H9 (cell line): ENCODE data around the gene CKMT2. TPM values are rescaled to one million over a fixed set of nuclear protein-coding genes. Genes with fewer than 3 reads are reported as not detected.

Experiments
- DNase-seq: peaks from one replicate; pipeline ENCODE4 v3.0.0-alpha.2; 2017
- H2AFZ ChIP-seq: one replicate; pipeline ENCODE4 v1.6.1; 2013; ENCODE audit warnings: mild to moderate bottlenecking, low read length, control low read depth, moderate library complexity
- H2AK5ac ChIP-seq: 2 replicates; pipeline ENCODE4 v1.6.1; 2013; ENCODE audit warnings: low read length, control low read depth, mixed read lengths; ENCODE audit not compliant: insufficient read length
- H2BK120ac ChIP-seq: one replicate; pipeline ENCODE4 v1.6.1; 2013; ENCODE audit warnings: low read depth, mild to moderate bottlenecking, low read length, control low read depth, inconsistent platforms; ENCODE audit not compliant: poor library complexity, severe bottlenecking
- H2BK12ac ChIP-seq: 2 replicates; pipeline ENCODE4 v1.6.1; 2013; ENCODE audit warnings: low read length, control low read depth, mixed read lengths, low read depth; ENCODE audit not compliant: insufficient read length
- H2BK15ac ChIP-seq: 2 replicates; pipeline ENCODE4 v1.6.1; 2013; ENCODE audit warnings: low read depth, low read length, control low read depth
- H2BK20ac ChIP-seq: one replicate; pipeline ENCODE4 v1.6.1; 2013; ENCODE audit warnings: low read depth, mild to moderate bottlenecking, low read length, control low read depth, inconsistent platforms; ENCODE audit not compliant: poor library complexity, severe bottlenecking
- H2BK5ac ChIP-seq: 2 replicates; pipeline ENCODE4 v1.6.1; 2013; ENCODE audit warnings: low read length, control low read depth, mixed read lengths; ENCODE audit not compliant: insufficient read length
- H3K14ac ChIP-seq: 2 replicates; pipeline ENCODE4 v1.6.1; 2013; ENCODE audit warnings: low read length, control low read depth; ENCODE audit not compliant: insufficient read depth
- H3K18ac ChIP-seq: 2 replicates; pipeline ENCODE4 v1.6.1; 2013; ENCODE audit warnings: low read depth, mild to moderate bottlenecking, mixed read lengths, low read length, control low read depth; ENCODE audit not compliant: insufficient read length
- H3K23ac ChIP-seq: 2 replicates; pipeline ENCODE4 v1.6.1; 2013; ENCODE audit warnings: low read length, control low read depth, mixed read lengths, low read depth; ENCODE audit not compliant: insufficient read length
- H3K23me2 ChIP-seq: 2 replicates; pipeline ENCODE4 v1.6.1; 2013; ENCODE audit warnings: low read depth, mild to moderate bottlenecking, mixed read lengths, low read length, control low read depth; ENCODE audit not compliant: insufficient read length, poor library complexity, severe bottlenecking
- H3K27ac ChIP-seq: 2 replicates; pipeline ENCODE4 v1.5.1; 2013; ENCODE audit warnings: low read length, control low read depth, mixed read lengths, low read depth; ENCODE audit not compliant: insufficient read length
- H3K27me3 ChIP-seq: 2 replicates; pipeline ENCODE4 v1.6.1; 2013; ENCODE audit warnings: low read length, control low read depth, inconsistent platforms; ENCODE audit not compliant: insufficient read depth
- H3K4ac ChIP-seq: 2 replicates; pipeline ENCODE4 v1.6.1; 2013; ENCODE audit warnings: low read depth, mild to moderate bottlenecking, control low read depth, inconsistent platforms, low read length, moderate library complexity
- H3K4me1 ChIP-seq: 2 replicates; pipeline ENCODE4 v1.6.1; 2013; ENCODE audit warnings: low read length, control low read depth, inconsistent platforms; ENCODE audit not compliant: insufficient read depth
- H3K4me2 ChIP-seq: 2 replicates; pipeline ENCODE4 v1.6.1; 2013; ENCODE audit warnings: low read length, control low read depth, mixed read lengths; ENCODE audit not compliant: insufficient read length, insufficient read depth
- H3K56ac ChIP-seq: 2 replicates; pipeline ENCODE4 v1.6.1; 2013; ENCODE audit warnings: low read depth, mild to moderate bottlenecking, mixed read lengths, low read length, control low read depth; ENCODE audit not compliant: insufficient read length
- H3K79me1 ChIP-seq: 2 replicates; pipeline ENCODE4 v1.6.1; 2013; ENCODE audit warnings: low read depth, mild to moderate bottlenecking, moderate library complexity, low read length, control low read depth, inconsistent platforms; ENCODE audit not compliant: insufficient read depth, poor library complexity, severe bottlenecking
- H3K79me2 ChIP-seq: 2 replicates; pipeline ENCODE4 v1.6.1; 2013; ENCODE audit warnings: low read length, control low read depth, inconsistent platforms; ENCODE audit not compliant: insufficient read depth
- H3K9ac ChIP-seq: 2 replicates; pipeline ENCODE4 v1.6.1; 2013; ENCODE audit warnings: low read length, control low read depth, mixed read lengths; ENCODE audit not compliant: insufficient read length; ENCODE audit errors: extremely low read depth
- H3K9me3 ChIP-seq: one replicate; pipeline ENCODE4 v1.6.1; 2013; ENCODE audit warnings: low read depth, low read length, inconsistent platforms; ENCODE audit not compliant: control insufficient read depth
- H3T11ph ChIP-seq: one replicate; pipeline ENCODE4 v1.6.1; 2013; ENCODE audit warnings: mild to moderate bottlenecking, low read length, control low read depth, inconsistent platforms
- H4K20me1 ChIP-seq: one replicate; pipeline ENCODE4 v1.6.1; 2013; ENCODE audit not compliant: control insufficient read depth, insufficient read length, insufficient read depth
- H4K5ac ChIP-seq: 2 replicates; pipeline ENCODE4 v1.6.1; 2013; ENCODE audit warnings: low read depth, mild to moderate bottlenecking, mixed read lengths, low read length, control low read depth; ENCODE audit not compliant: insufficient read length
- H4K8ac ChIP-seq: replicated peaks from 2 replicates; pipeline ENCODE4 v1.6.1; 2013; ENCODE audit warnings: low read length, control low read depth, mixed read lengths, low read depth; ENCODE audit not compliant: insufficient read length
- H4K91ac ChIP-seq: 2 replicates; pipeline ENCODE4 v1.6.1; 2013; ENCODE audit warnings: low read depth, mild to moderate bottlenecking, moderate library complexity, mixed read lengths, low read length, control low read depth; ENCODE audit not compliant: insufficient read length
- H3K27ac Mint-ChIP-seq, 3 experiments: 2 replicates in 2 of 3; 3 replicates in 1 of 3; pipeline ENCODE4 v1.8.0; 2020 to 2021; ENCODE audit warnings: mixed read lengths in 3 of 3, mild to moderate bottlenecking in 1 of 3, moderate library complexity in 1 of 3
- H3K27me3 Mint-ChIP-seq: 2 replicates; pipeline ENCODE4 v1.8.0; 2021; ENCODE audit warnings: low read depth, mild to moderate bottlenecking, moderate library complexity, mixed read lengths
- H3K36me3 Mint-ChIP-seq, 3 experiments: 2 replicates in 2 of 3; 3 replicates in 1 of 3; pipeline ENCODE4 v1.8.0; 2020 to 2021; ENCODE audit warnings: low read depth in 3 of 3, mixed read lengths in 3 of 3; ENCODE audit not compliant: insufficient read depth in 1 of 3
- H3K4me1 Mint-ChIP-seq, 2 experiments: 2 replicates each; pipeline ENCODE4 v1.8.0; 2020; ENCODE audit warnings: mixed read lengths in 2 of 2
- H3K4me3 Mint-ChIP-seq, 2 experiments: 2 replicates in 1 of 2; 3 replicates in 1 of 2; pipeline ENCODE4 v1.8.0; 2020 to 2021; ENCODE audit warnings: mild to moderate bottlenecking in 2 of 2, mixed read lengths in 2 of 2, moderate library complexity in 1 of 2
- H3K9me3 Mint-ChIP-seq, 2 experiments: 2 replicates in 1 of 2; 3 replicates in 1 of 2; pipeline ENCODE4 v1.8.0; 2020; ENCODE audit warnings: mild to moderate bottlenecking in 2 of 2, mixed read lengths in 2 of 2, moderate library complexity in 1 of 2
- CTCF ChIP-seq: fragments of 200-600 bp; sonication (generic); conservative IDR thresholded peaks from 3 replicates; pipeline ENCODE4 v1.8.0; 2021; ENCODE audit warnings: antibody characterized with exemption, mild to moderate bottlenecking
- WGBS: extraction: QIAGEN DNeasy Blood & Tissue Kit; methylation state at CpG from one replicate; pipeline ENCODE4 v1.1.7; 2013; ENCODE audit warnings: missing lambda C conversion rate, low lambda C conversion rate, mixed read lengths; ENCODE audit not compliant: insufficient read length; ENCODE audit errors: extremely low coverage; 5-methylcytosine and 5-hydroxymethylcytosine counted together
- total RNA-seq: library from RNA; stranded (reverse); gene quantifications from 2 replicates; pipeline ENCODE4 v1.2.1, GENCODE V29; 2021

CKMT2 gene
- total RNA-seq, 1 experiment from 2014 or later = 1.8 TPM

GRCh38 chr5:81207009-81207408 is 26.1 kb upstream of the CKMT2 start:
- H3K23me2 ChIP-seq = no peaks in the 10 kb centered on the region
- H3K18ac ChIP-seq = no peak overlapping the region
- no peaks in the 10 kb centered on the region for H4K20me1 ChIP-seq
- H2BK120ac ChIP-seq = no peak overlapping the region
- no peak overlapping the region; a peak in 1 of 7 replicates for H3K27ac Mint-ChIP-seq
- no peak overlapping the region for H4K8ac ChIP-seq
- H3K9ac ChIP-seq = no peak overlapping the region
- peaks cover 0 to 4% (median 0%) of the 10 kb centered on the region in 3 experiments; a peak in 1 of 7 replicates for H3K36me3 Mint-ChIP-seq
- no peak overlapping the region for H2AFZ ChIP-seq
- no peaks in the 10 kb centered on the region for H3K27me3 ChIP-seq
- H2AK5ac ChIP-seq = no peak overlapping the region
- H3K9me3 ChIP-seq = no peaks in the 10 kb centered on the region
- no peak overlapping the region for H4K91ac ChIP-seq
- H3K4me2 ChIP-seq = no peak overlapping the region
- no peak overlapping the region for H2BK5ac ChIP-seq
- H3K14ac ChIP-seq = no peak overlapping the region
- H2BK12ac ChIP-seq = no peak overlapping the region
- no peak overlapping the region for H3K4me3 Mint-ChIP-seq
- H3K56ac ChIP-seq = no peak overlapping the region
- H3K4me1 ChIP-seq = no peaks in the 10 kb centered on the region
- H3K27me3 Mint-ChIP-seq = no peaks in the 10 kb centered on the region
- H2BK20ac ChIP-seq = no peak overlapping the region
- no peaks in the 10 kb centered on the region for H3K4me1 Mint-ChIP-seq
- peak; percentile 59 for TF ChIP-seq CTCF
- no peak overlapping the region for H3K23ac ChIP-seq
- H3K79me2 ChIP-seq = no peaks in the 10 kb centered on the region
- H3K9me3 Mint-ChIP-seq = no peaks in the 10 kb centered on the region
- no peak overlapping the region for H3T11ph ChIP-seq
- no peak overlapping the region for H3K4ac ChIP-seq
- H4K5ac ChIP-seq = no peak overlapping the region
- H3K27ac ChIP-seq = no peak overlapping the region
- WGBS = no CpG with 5 or more reads among the region's 5 CpGs
- no peak overlapping the region for H2BK15ac ChIP-seq
- no peaks in the 10 kb centered on the region for H3K79me1 ChIP-seq
- peak; percentile 48 for DNase-seq
